Vein endothelial cell (primary cell): ENCODE measurements around the gene ATL2. TPM values are rescaled to one million over a fixed set of nuclear protein-coding genes. Genes with fewer than 3 reads are reported as not detected.

Experiments used
- total RNA-seq: library from RNA; depleted of rRNA; stranded (reverse); fragments of >200 nt; gene quantifications from 2 replicates; pipeline ENCODE4 v1.2.3, GENCODE V29; 2012

Gene ATL2
- total RNA-seq: 63.2 and 63.7 TPM in 2 replicates

GRCh38 chr2:38377050-38377828, at the start of gene ATL2:
Gene ATL2, minus strand, starts transcription at chr2:38377273. Its CDS starts 13 bp downstream, at chr2:38377260.

Other genes starting within 250 kb of the ATL2 start
- 38.2 and 52.0 TPM in 2 replicates for gene HNRNPLL, start 225.7 kb upstream of the ATL2 start, total RNA-seq